ENCODE results near the gene HPSE2.

HPSE2 gene

DNA sequence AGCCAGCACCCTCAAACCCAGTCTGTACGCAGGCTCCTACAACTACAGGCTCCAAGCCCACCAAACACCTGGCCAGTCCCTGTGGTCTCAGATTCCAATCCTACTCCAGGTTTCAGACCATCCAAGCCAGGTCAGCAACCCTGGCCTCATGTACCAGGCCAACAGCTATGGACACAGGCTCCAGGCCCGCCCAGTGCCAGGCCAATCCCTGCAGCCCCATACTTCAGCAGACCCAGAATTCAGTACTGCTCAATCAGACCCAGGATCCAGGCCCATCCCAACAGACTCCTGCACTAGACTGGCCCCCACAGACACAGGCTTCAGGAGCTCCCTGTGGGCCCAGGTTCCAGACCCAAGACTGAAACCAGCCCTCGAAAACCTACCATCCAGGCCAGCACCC is 32.3 kb downstream of the HPSE2 start:
- H3K36me3 ChIP-seq (ENCODE audit: control insufficient read depth, insufficient read depth, low read length), result no peaks in the 10 kb centered on the region
- no peak for DNase-seq
- no peak overlapping the region for H3K9ac ChIP-seq (ENCODE audit: low read length)
- no peaks in the 10 kb centered on the region for H3K79me2 ChIP-seq (ENCODE audit: control insufficient read depth, insufficient read depth, low read length)
- no peak overlapping the region for H3K4me2 ChIP-seq (ENCODE audit: low read length)
- H2BK120ac ChIP-seq (ENCODE audit: low read depth, low read length), result no peak overlapping the region
- WGBS (ENCODE audit: extremely low coverage, insufficient coverage, low lambda C conversion rate), result no CpG with 5 or more reads among the region's 3 CpGs
- H3K4me3 ChIP-seq (ENCODE audit: low read length), result no peak overlapping the region
- H3K18ac ChIP-seq (ENCODE audit: low read length), result no peak overlapping the region
- H3K27ac ChIP-seq (ENCODE audit: low read depth, low read length), result no peak overlapping the region
- H3K79me1 ChIP-seq (ENCODE audit: low read length), result no peaks in the 10 kb centered on the region
- H3K27me3 ChIP-seq (ENCODE audit: insufficient read depth, low read length, poor library complexity), result no peaks in the 10 kb centered on the region
- no peaks in the 10 kb centered on the region for H3K4me1 ChIP-seq (ENCODE audit: control insufficient read depth, low read depth, low read length)
- H3K4ac ChIP-seq (ENCODE audit: low read depth, low read length), result no peak overlapping the region
- H3K56ac ChIP-seq (ENCODE audit: low read length), result no peak overlapping the region
- no peak overlapping the region for H4K8ac ChIP-seq (ENCODE audit: low read depth, low read length)
- H2BK5ac ChIP-seq (ENCODE audit: low read length), result no peak overlapping the region
- H3K23ac ChIP-seq (ENCODE audit: low read length), result no peak overlapping the region
- H2BK15ac ChIP-seq (replicated peaks; ENCODE audit: low read depth), result no peak overlapping the region
- no peak overlapping the region for H4K5ac ChIP-seq (ENCODE audit: low read length)
- H2AK5ac ChIP-seq (ENCODE audit: low read length), result no peak overlapping the region

DNA sequence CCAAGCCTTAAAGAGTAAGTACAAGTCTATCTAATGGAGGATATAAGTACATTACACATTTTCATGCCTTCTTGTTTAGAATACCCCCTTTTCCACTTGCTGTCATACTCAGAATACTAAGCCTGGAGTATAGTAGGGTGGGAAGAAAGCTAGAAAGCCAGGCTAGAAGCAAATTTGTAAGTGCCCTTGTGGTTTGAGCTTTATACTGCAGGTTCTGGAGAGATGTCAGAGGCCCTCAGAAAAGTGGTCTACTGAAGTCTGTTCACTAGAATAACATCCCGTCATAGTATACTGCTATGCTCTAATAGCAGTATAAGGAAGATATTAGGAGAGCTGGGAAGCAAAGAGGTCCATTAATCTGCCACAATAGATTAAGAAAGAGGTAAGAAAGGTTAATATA is 62.7 kb downstream of the HPSE2 start:
- Histone ChIP-seq H4K8ac (ENCODE audit: low read depth, low read length) (no peak overlapping the region), H3K4me3 (ENCODE audit: low read length) (no peak overlapping the region), H3K79me2 (ENCODE audit: control insufficient read depth, insufficient read depth, low read length) (no peaks in the 10 kb centered on the region), H2BK120ac (ENCODE audit: low read depth, low read length) (no peak overlapping the region), H3K18ac (ENCODE audit: low read length) (no peak overlapping the region), H3K9ac (ENCODE audit: low read length) (no peak overlapping the region), H3K36me3 (ENCODE audit: control insufficient read depth, insufficient read depth, low read length) (no peaks in the 10 kb centered on the region), H3K4me2 (ENCODE audit: low read length) (no peak overlapping the region), H3K4me1 (ENCODE audit: control insufficient read depth, low read depth, low read length) (no peaks in the 10 kb centered on the region), H3K23ac (ENCODE audit: low read length) (no peak overlapping the region), H3K56ac (ENCODE audit: low read length) (no peak overlapping the region), H2BK5ac (ENCODE audit: low read length) (no peak overlapping the region), H2BK15ac (replicated peaks; ENCODE audit: low read depth) (no peak overlapping the region), H3K79me1 (ENCODE audit: low read length) (no peaks in the 10 kb centered on the region), H4K5ac (ENCODE audit: low read length) (no peak overlapping the region), H3K27ac (ENCODE audit: low read depth, low read length) (no peak overlapping the region), H3K4ac (ENCODE audit: low read depth, low read length) (no peak overlapping the region), H2AK5ac (ENCODE audit: low read length) (no peak overlapping the region), H3K27me3 (ENCODE audit: insufficient read depth, low read length, poor library complexity) (no peaks in the 10 kb centered on the region)
- peak; percentile 1 for DNase-seq
- WGBS (ENCODE audit: extremely low coverage, insufficient coverage, low lambda C conversion rate), result no CpG with 5 or more reads among the region's 1 CpG

DNA sequence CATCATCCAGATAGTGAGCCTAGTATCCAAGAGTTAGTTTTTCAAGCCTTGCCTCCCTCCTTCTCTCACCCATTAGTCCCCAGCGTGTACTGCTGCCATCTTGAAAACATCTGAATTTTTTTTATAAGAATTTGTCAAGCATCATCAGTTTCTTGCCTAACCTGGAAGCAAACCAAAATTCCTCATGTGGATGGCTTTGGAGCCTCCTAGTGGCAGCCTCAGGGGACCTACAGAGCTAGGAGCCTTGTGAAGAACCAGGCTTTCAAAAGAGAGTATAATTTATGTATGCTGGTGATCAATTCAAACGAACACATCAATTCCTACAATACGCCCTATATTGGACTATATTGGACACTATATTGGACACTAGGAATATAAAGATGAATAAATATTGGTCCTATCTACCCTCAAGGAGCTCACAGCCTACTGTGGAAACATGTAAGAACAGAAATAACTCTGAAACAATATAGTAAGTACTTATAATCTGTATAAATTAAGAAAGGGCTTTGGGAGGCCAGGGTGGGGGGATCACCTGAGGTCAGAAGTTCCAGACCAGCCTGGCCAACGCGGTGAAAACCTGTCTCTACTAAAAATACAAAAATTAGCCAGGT is 63.4 kb downstream of the HPSE2 start:
- H3K4ac ChIP-seq (ENCODE audit: low read depth, low read length), result no peak overlapping the region
- no peak overlapping the region for H2AK5ac ChIP-seq (ENCODE audit: low read length)
- no peak overlapping the region for H4K8ac ChIP-seq (ENCODE audit: low read depth, low read length)
- no peak overlapping the region for H3K9ac ChIP-seq (ENCODE audit: low read length)
- H3K36me3 ChIP-seq (ENCODE audit: control insufficient read depth, insufficient read depth, low read length), result no peaks in the 10 kb centered on the region
- DNase-seq, result peak; percentile 72
- H3K4me3 ChIP-seq (ENCODE audit: low read length), result no peak overlapping the region
- no peaks in the 10 kb centered on the region for H3K79me1 ChIP-seq (ENCODE audit: low read length)
- no peak overlapping the region for H2BK120ac ChIP-seq (ENCODE audit: low read depth, low read length)
- no peak overlapping the region for H3K27ac ChIP-seq (ENCODE audit: low read depth, low read length)
- no peak overlapping the region for H4K5ac ChIP-seq (ENCODE audit: low read length)
- H3K18ac ChIP-seq (ENCODE audit: low read length), result no peak overlapping the region
- no peaks in the 10 kb centered on the region for H3K79me2 ChIP-seq (ENCODE audit: control insufficient read depth, insufficient read depth, low read length)
- H2BK5ac ChIP-seq (ENCODE audit: low read length), result no peak overlapping the region
- no CpG with 5 or more reads among the region's 5 CpGs for WGBS (ENCODE audit: extremely low coverage, insufficient coverage, low lambda C conversion rate)
- H3K27me3 ChIP-seq (ENCODE audit: insufficient read depth, low read length, poor library complexity), result no peaks in the 10 kb centered on the region
- no peak overlapping the region for H2BK15ac ChIP-seq (replicated peaks; ENCODE audit: low read depth)
- no peak overlapping the region for H3K4me2 ChIP-seq (ENCODE audit: low read length)
- no peaks in the 10 kb centered on the region for H3K4me1 ChIP-seq (ENCODE audit: control insufficient read depth, low read depth, low read length)
- no peak overlapping the region for H3K56ac ChIP-seq (ENCODE audit: low read length)
- no peak overlapping the region for H3K23ac ChIP-seq (ENCODE audit: low read length)

DNA sequence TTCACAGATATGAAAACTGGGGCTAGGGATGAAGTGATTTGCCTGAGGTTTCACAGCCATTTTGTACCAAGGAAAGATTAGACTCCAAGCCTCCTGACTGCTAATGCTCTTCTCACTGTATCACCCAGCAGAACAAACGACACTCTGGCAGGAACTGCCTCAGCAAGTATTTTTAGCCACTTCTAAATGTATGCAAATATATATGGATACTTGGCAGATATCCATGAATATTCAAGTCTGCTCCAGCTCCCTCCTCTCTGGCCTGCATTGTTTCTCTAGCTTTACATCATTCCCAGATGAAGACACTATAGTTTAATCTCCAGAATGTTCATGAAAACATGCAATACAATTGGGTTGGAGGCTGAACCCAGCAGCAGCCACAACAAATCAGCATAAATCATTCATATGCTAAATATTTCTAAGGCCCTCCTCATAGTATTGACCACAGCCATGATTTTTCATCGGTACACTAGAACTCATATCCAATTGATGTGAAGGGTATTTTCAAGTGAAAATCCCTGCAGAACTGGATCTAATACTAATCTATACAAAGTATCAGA is 65.5 kb downstream of the HPSE2 start:
- Histone ChIP-seq H3K18ac (ENCODE audit: low read length) (no peak overlapping the region), H2AK5ac (ENCODE audit: low read length) (no peak overlapping the region), H3K23ac (ENCODE audit: low read length) (no peak overlapping the region), H3K4me3 (ENCODE audit: low read length) (no peak overlapping the region), H3K79me1 (ENCODE audit: low read length) (no peaks in the 10 kb centered on the region), H4K8ac (ENCODE audit: low read depth, low read length) (no peak overlapping the region), H3K56ac (ENCODE audit: low read length) (no peak overlapping the region), H3K79me2 (ENCODE audit: control insufficient read depth, insufficient read depth, low read length) (no peaks in the 10 kb centered on the region), H3K4ac (ENCODE audit: low read depth, low read length) (no peak overlapping the region), H3K27me3 (ENCODE audit: insufficient read depth, low read length, poor library complexity) (no peaks in the 10 kb centered on the region), H3K4me2 (ENCODE audit: low read length) (no peak overlapping the region), H3K9ac (ENCODE audit: low read length) (no peak overlapping the region), H2BK120ac (ENCODE audit: low read depth, low read length) (no peak overlapping the region), H2BK15ac (replicated peaks; ENCODE audit: low read depth) (no peak overlapping the region), H3K4me1 (ENCODE audit: control insufficient read depth, low read depth, low read length) (no peaks in the 10 kb centered on the region), H3K36me3 (ENCODE audit: control insufficient read depth, insufficient read depth, low read length) (no peaks in the 10 kb centered on the region), H2BK5ac (ENCODE audit: low read length) (no peak overlapping the region), H3K27ac (ENCODE audit: low read depth, low read length) (no peak overlapping the region), H4K5ac (ENCODE audit: low read length) (no peak overlapping the region)
- DNase-seq, result no peak
- WGBS (ENCODE audit: extremely low coverage, insufficient coverage, low lambda C conversion rate), result no CpG with 5 or more reads among the region's 2 CpGs

DNA sequence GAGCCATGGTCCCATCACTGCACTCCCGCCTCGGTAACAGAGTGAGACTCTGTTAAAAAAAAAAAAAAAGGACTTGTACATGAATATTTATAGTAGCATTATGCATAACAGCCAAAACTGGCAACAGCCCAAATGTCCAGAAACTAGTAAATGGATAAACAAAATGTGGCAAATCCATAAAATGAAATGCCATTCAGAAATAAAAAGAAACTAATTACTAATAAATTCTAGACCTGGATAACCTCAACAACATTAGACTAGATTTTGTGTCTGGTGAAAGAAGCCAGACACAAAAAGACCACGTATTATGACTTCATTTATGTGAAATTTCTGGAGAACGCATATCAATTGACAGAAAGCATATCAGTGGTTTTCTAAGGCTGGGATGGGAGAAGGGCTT is 74.5 kb downstream of the HPSE2 start:
- H3K4me2 ChIP-seq (ENCODE audit: low read length), result no peak overlapping the region
- H3K79me2 ChIP-seq (ENCODE audit: control insufficient read depth, insufficient read depth, low read length), result no peaks in the 10 kb centered on the region
- no peak overlapping the region for H3K23ac ChIP-seq (ENCODE audit: low read length)
- H3K27me3 ChIP-seq (ENCODE audit: insufficient read depth, low read length, poor library complexity), result no peaks in the 10 kb centered on the region
- no peak for DNase-seq
- H3K4ac ChIP-seq (ENCODE audit: low read depth, low read length), result no peak overlapping the region
- no CpG with 5 or more reads among the region's 4 CpGs for WGBS (ENCODE audit: extremely low coverage, insufficient coverage, low lambda C conversion rate)
- no peak overlapping the region for H3K27ac ChIP-seq (ENCODE audit: low read depth, low read length)
- no peak overlapping the region for H3K18ac ChIP-seq (ENCODE audit: low read length)
- no peaks in the 10 kb centered on the region for H3K79me1 ChIP-seq (ENCODE audit: low read length)
- no peak overlapping the region for H3K4me3 ChIP-seq (ENCODE audit: low read length)
- H4K8ac ChIP-seq (ENCODE audit: low read depth, low read length), result no peak overlapping the region
- H2BK15ac ChIP-seq (replicated peaks; ENCODE audit: low read depth), result no peak overlapping the region
- no peak overlapping the region for H4K5ac ChIP-seq (ENCODE audit: low read length)
- H2BK120ac ChIP-seq (ENCODE audit: low read depth, low read length), result no peak overlapping the region
- H3K56ac ChIP-seq (ENCODE audit: low read length), result no peak overlapping the region
- H2AK5ac ChIP-seq (ENCODE audit: low read length), result no peak overlapping the region
- H3K4me1 ChIP-seq (ENCODE audit: control insufficient read depth, low read depth, low read length), result no peaks in the 10 kb centered on the region
- H2BK5ac ChIP-seq (ENCODE audit: low read length), result no peak overlapping the region
- H3K9ac ChIP-seq (ENCODE audit: low read length), result no peak overlapping the region
- H3K36me3 ChIP-seq (ENCODE audit: control insufficient read depth, insufficient read depth, low read length), result no peaks in the 10 kb centered on the region

DNA sequence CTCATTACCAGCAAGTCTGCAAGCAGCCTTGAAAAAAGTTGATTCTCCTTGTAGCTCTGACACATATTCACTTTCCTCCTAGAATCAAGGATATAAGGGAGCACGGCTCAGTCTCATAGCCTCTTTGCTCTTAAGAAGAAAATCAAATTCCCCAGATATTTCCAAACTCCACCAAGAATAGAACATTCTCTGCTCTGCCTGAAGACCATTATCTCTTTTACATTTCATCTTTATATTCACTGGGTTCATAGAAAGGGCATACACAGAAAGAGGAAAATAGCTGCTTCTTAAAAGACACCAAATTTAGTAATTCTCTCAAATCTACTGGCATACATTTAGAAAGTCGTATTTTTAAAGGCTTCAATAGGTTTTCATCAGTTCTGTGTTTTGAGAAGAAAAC is 92.0 kb downstream of the HPSE2 start:
- Histone ChIP-seq H2BK5ac (ENCODE audit: low read length) (no peak overlapping the region), H3K4ac (ENCODE audit: low read depth, low read length) (no peak overlapping the region), H4K8ac (ENCODE audit: low read depth, low read length) (no peak overlapping the region), H3K23ac (ENCODE audit: low read length) (no peak overlapping the region), H4K5ac (ENCODE audit: low read length) (no peak overlapping the region), H3K18ac (ENCODE audit: low read length) (no peak overlapping the region), H3K79me2 (ENCODE audit: control insufficient read depth, insufficient read depth, low read length) (no peaks in the 10 kb centered on the region), H3K36me3 (ENCODE audit: control insufficient read depth, insufficient read depth, low read length) (no peaks in the 10 kb centered on the region), H3K9ac (ENCODE audit: low read length) (no peak overlapping the region), H2BK15ac (replicated peaks; ENCODE audit: low read depth) (no peak overlapping the region), H3K56ac (ENCODE audit: low read length) (no peak overlapping the region), H3K4me2 (ENCODE audit: low read length) (no peak overlapping the region), H3K79me1 (ENCODE audit: low read length) (no peaks in the 10 kb centered on the region), H3K4me1 (ENCODE audit: control insufficient read depth, low read depth, low read length) (no peaks in the 10 kb centered on the region), H3K27ac (ENCODE audit: low read depth, low read length) (no peak overlapping the region), H2BK120ac (ENCODE audit: low read depth, low read length) (no peak overlapping the region), H2AK5ac (ENCODE audit: low read length) (no peak overlapping the region), H3K27me3 (ENCODE audit: insufficient read depth, low read length, poor library complexity) (no peaks in the 10 kb centered on the region), H3K4me3 (ENCODE audit: low read length) (no peak overlapping the region)
- no CpG with 5 or more reads among the region's 2 CpGs for WGBS (ENCODE audit: extremely low coverage, insufficient coverage, low lambda C conversion rate)
- no peak for DNase-seq

All from mesendoderm (in vitro differentiated cells).